ENCODE data around the gene ZAP70. TPM values are rescaled to one million over a fixed set of nuclear protein-coding genes. Genes with fewer than 3 reads are reported as not detected.

The ZAP70 gene
- total and polyA plus RNA-seq, 2 experiments from 2014 or later, result not detected

DNA sequence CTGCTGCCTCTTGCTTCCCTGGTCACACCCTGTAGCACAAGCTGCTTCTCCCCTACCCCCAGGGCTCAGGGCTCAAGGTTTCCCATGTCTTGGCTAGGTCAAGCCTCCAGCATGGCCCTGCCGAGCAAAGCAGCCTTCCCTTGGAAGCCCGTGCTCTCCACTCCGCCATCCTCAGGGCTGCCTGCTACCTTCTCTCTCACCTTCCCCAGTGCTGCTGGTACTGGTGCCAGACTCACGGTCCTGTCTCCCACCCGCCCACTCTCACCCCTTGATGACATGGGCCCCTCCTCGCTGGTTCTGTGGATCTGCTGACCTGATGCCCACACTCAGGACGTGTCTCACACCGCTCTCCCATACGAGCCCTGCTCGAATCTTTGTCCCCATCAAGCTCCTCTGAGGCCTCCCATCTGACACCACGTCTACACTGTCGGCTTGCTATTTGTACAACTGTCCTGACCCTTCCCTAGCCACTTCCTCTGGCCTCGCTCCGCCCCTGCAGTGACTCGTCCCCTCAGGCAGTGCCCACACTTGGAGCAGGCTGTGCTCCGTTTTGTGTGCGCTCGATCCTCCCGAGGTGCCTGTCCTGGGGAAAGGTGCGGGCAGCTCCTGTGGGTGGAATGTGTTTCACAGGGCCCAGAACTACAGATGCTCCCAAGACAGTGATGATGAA lies 49.9 kb downstream of the ZAP70 start:
- Histone ChIP-seq H3K9me3 (ENCODE audit: low read depth) (no peaks in the 10 kb centered on the region), H3K4me2 (ENCODE audit: unreplicated experiment) (no peak overlapping the region), H4K20me1 (ENCODE audit: insufficient read depth) (no peaks in the 10 kb centered on the region), H3K36me3 (ENCODE audit: low read depth) (peaks cover 13% of the 10 kb centered on the region; the same call in 1 of the 2 replicates), H3K9me2 (ENCODE audit: insufficient read depth) (no peaks in the 10 kb centered on the region), H3K27ac (no peak overlapping the region), H3K9ac (no peak overlapping the region), H3K4me3 (no peak overlapping the region), H3K27me3 (replicated peaks; ENCODE audit: insufficient read depth) (no peaks in the 10 kb centered on the region), H3K79me2 (ENCODE audit: insufficient read depth) (no peaks in the 10 kb centered on the region), H2AFZ (no peak overlapping the region), H3F3A (ENCODE audit: insufficient read depth) (no peaks in the 10 kb centered on the region), H3K4me1 (ENCODE audit: insufficient read depth) (no peaks in the 10 kb centered on the region)
- TF ChIP-seq EZH2 (IDR thresholded peaks at IDR 0.05; ENCODE audit: insufficient read depth, poor library complexity, severe bottlenecking), result no peak
- no peak for TF ChIP-seq EZH2phosphoT487 (IDR thresholded peaks at IDR 0.05; ENCODE audit: insufficient read depth, low read depth)
- DNase-seq, result no peak
- WGBS, 2 experiments (ENCODE audit: low coverage in 1 of 2, low lambda C conversion rate in 2 of 2, missing lambda C conversion rate in 2 of 2), result 84 to 86% methylated on average over 19 to 20 of the region's 20 CpGs
- in situ Hi-C loops (cut with MboI), result no loop called here

DNA sequence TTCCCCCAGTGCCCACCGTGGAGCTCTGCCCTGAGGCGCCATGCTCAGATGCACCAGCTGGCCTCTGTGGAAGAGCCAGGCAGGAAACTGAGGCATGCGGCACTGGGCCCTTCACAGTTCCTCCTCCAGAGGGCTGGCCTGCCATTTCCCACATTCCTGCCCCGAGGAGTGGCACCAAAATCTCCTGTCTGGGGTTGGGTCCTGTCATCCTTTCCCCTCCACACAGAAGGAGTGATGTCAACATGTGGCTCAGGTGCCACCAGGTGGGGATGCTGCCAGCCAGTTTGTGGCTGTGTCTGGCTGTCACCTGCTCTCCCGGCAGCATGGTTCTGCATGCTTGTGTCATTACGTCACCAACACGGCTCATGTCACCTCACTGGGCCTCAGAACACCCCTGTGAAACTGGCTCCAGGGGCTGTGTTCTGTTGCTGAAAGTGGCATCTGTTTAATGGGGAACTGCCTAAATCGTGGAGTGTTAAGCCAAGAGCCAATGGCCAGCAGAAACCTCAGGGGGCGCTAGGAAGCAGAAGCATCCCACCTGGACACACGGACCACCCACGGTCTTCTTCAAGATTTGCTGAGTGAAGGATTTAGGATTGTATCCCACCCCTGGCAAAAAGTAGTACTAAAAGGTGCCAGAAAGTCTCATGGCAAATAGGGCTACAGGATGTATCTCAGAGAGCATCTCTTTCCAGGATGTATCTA lies 51.3 kb downstream of the ZAP70 start:
- no peaks in the 10 kb centered on the region for H3K4me1 ChIP-seq (ENCODE audit: insufficient read depth)
- 93 to 96% methylated on average over 10 to 11 of the region's 11 CpGs for WGBS, 2 experiments (ENCODE audit: low coverage in 1 of 2, low lambda C conversion rate in 2 of 2, missing lambda C conversion rate in 2 of 2)
- H3K36me3 ChIP-seq (ENCODE audit: low read depth), result peaks cover 13% of the 10 kb centered on the region; the same call in 1 of the 2 replicates

DNA sequence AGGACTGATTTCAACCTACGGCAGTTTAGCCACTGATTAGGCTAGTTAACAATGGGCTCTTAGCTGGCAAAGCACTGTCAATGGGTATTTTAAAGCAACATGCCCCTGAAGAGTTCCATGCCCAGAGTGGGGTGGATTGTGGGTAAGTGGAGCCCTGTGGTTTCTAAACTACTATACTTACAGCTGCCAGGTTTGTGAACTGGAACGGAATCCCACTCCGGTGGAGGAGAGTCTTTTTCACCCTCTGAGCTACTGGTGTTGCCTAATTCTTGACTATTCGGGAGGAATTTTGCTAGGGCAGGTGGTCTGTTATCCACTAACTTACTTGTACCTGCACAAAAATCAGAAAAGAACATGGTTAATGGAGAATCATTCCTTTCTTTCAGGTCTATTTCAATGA lies 52.6 kb downstream of the ZAP70 start:
- Histone ChIP-seq H3K9me2 (ENCODE audit: insufficient read depth) (no peaks in the 10 kb centered on the region), H4K20me1 (ENCODE audit: insufficient read depth) (0 out of 2 replicates have a peak, but pooled peaks cover 4% of the 10 kb centered on the region), H3K27ac (no peak overlapping the region), H3F3A (ENCODE audit: insufficient read depth) (no peaks in the 10 kb centered on the region), H3K9ac (no peak overlapping the region), H3K4me1 (ENCODE audit: insufficient read depth) (no peaks in the 10 kb centered on the region), H3K9me3 (ENCODE audit: low read depth) (no peaks in the 10 kb centered on the region), H3K27me3 (replicated peaks; ENCODE audit: insufficient read depth) (no peaks in the 10 kb centered on the region), H3K79me2 (ENCODE audit: insufficient read depth) (no peaks in the 10 kb centered on the region), H3K36me3 (ENCODE audit: low read depth) (peaks cover 10% of the 10 kb centered on the region; the same call in 1 of the 2 replicates), H3K4me2 (ENCODE audit: unreplicated experiment) (no peak overlapping the region), H2AFZ (no peak overlapping the region), H3K4me3 (no peak overlapping the region)
- WGBS, 2 experiments (ENCODE audit: low coverage in 1 of 2, low lambda C conversion rate in 2 of 2, missing lambda C conversion rate in 2 of 2), result 97% methylated on average over 4 of the region's 4 CpGs
- in situ Hi-C loops (cut with MboI), result no loop called here
- TF ChIP-seq EZH2phosphoT487 (IDR thresholded peaks at IDR 0.05; ENCODE audit: insufficient read depth, low read depth) (no peak), EZH2 (IDR thresholded peaks at IDR 0.05; ENCODE audit: insufficient read depth, poor library complexity, severe bottlenecking) (no peak)
- DNase-seq, result no peak

More for the DNA sequence above, 51.3 kb downstream of the ZAP70 start:
- H3F3A ChIP-seq (ENCODE audit: insufficient read depth), result no peaks in the 10 kb centered on the region
- no peak overlapping the region for H2AFZ ChIP-seq
- TF ChIP-seq EZH2 (IDR thresholded peaks at IDR 0.05; ENCODE audit: insufficient read depth, poor library complexity, severe bottlenecking) (no peak), EZH2phosphoT487 (IDR thresholded peaks at IDR 0.05; ENCODE audit: insufficient read depth, low read depth) (no peak)
- H3K27me3 ChIP-seq (replicated peaks; ENCODE audit: insufficient read depth), result no peaks in the 10 kb centered on the region
- no peaks in the 10 kb centered on the region for H3K9me3 ChIP-seq (ENCODE audit: low read depth)
- no peaks in the 10 kb centered on the region for H3K9me2 ChIP-seq (ENCODE audit: insufficient read depth)
- no peak overlapping the region for H3K4me2 ChIP-seq (ENCODE audit: unreplicated experiment)
- H3K27ac ChIP-seq, result no peak overlapping the region
- no peak overlapping the region for H3K4me3 ChIP-seq
- DNase-seq, result no peak
- H3K9ac ChIP-seq, result no peak overlapping the region
- no peaks in the 10 kb centered on the region for H4K20me1 ChIP-seq (ENCODE audit: insufficient read depth)
- no peaks in the 10 kb centered on the region for H3K79me2 ChIP-seq (ENCODE audit: insufficient read depth)
- in situ Hi-C loops (cut with MboI), result no loop called here

DNA sequence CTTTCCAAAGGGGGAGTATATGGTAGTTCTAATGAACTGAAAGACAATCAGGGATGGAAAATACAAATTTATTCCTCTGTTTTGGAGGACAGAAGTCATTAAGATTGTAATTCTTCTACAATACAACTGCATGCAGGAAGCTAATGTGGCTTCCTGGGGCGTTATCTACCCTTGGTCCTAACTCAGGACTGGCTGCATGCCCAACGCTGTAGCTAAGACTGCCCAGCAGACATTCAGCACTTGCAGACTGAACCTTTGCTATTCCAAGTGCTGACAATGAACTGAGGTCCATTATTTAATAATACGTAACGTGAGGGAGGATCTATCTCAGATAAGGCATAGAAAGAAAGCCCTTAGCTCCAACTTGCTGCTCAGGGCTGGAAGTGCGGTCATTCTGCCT lies 53.2 kb downstream of the ZAP70 start:
- H3F3A ChIP-seq (ENCODE audit: insufficient read depth), result no peaks in the 10 kb centered on the region
- H3K27ac ChIP-seq, result no peak overlapping the region
- H3K36me3 ChIP-seq (ENCODE audit: low read depth), result peaks cover 10% of the 10 kb centered on the region; the same call in 1 of the 2 replicates
- H3K4me2 ChIP-seq (ENCODE audit: unreplicated experiment), result no peak overlapping the region
- H3K9me2 ChIP-seq (ENCODE audit: insufficient read depth), result no peaks in the 10 kb centered on the region
- H3K9ac ChIP-seq, result no peak overlapping the region
- H3K4me1 ChIP-seq (ENCODE audit: insufficient read depth), result no peaks in the 10 kb centered on the region
- no peak for DNase-seq
- no peaks in the 10 kb centered on the region for H3K79me2 ChIP-seq (ENCODE audit: insufficient read depth)
- no peaks in the 10 kb centered on the region for H3K27me3 ChIP-seq (replicated peaks; ENCODE audit: insufficient read depth)
- WGBS, 2 experiments (ENCODE audit: low coverage in 1 of 2, low lambda C conversion rate in 2 of 2, missing lambda C conversion rate in 2 of 2), result 97 to 98% methylated on average over 5 of the region's 5 CpGs
- H2AFZ ChIP-seq, result no peak overlapping the region
- in situ Hi-C loops (cut with MboI), result no loop called here
- 0 out of 2 replicates have a peak, but pooled peaks cover 4% of the 10 kb centered on the region for H4K20me1 ChIP-seq (ENCODE audit: insufficient read depth)
- TF ChIP-seq EZH2phosphoT487 (IDR thresholded peaks at IDR 0.05; ENCODE audit: insufficient read depth, low read depth) (no peak), EZH2 (IDR thresholded peaks at IDR 0.05; ENCODE audit: insufficient read depth, poor library complexity, severe bottlenecking) (no peak)
- no peaks in the 10 kb centered on the region for H3K9me3 ChIP-seq (ENCODE audit: low read depth)
- H3K4me3 ChIP-seq, result no peak overlapping the region

All from GM23248 (cell line).